Cardiac fibroblast (primary cell): ENCODE data around the gene ATXN7L1.

Experiments used
- DNase-seq, 2 donors: peaks; one replicate each; pipeline versions ENCODE4 v3.0.0 to v3.0.0-alpha.2; 2010; ENCODE audit warnings: low read depth in 2 of 2
- H3K4me3 ChIP-seq, 2 donors: replicated peaks in 1 of 2; 1 replicate in 1 of 2; 2 replicates in 1 of 2; pipeline ENCODE4 v1.5.1; 2011; ENCODE audit warnings: low read depth in 2 of 2, low read length in 2 of 2, mild to moderate bottlenecking in 2 of 2, moderate library complexity in 1 of 2
- TF ChIP-seq, protein P1 (sequence below): IDR thresholded peaks from one replicate; pipeline ENCODE4 v1.5.1; 2011; ENCODE audit warnings: low read depth, mild to moderate bottlenecking, low read length, inconsistent platforms

ATXN7L1 gene

DNA sequence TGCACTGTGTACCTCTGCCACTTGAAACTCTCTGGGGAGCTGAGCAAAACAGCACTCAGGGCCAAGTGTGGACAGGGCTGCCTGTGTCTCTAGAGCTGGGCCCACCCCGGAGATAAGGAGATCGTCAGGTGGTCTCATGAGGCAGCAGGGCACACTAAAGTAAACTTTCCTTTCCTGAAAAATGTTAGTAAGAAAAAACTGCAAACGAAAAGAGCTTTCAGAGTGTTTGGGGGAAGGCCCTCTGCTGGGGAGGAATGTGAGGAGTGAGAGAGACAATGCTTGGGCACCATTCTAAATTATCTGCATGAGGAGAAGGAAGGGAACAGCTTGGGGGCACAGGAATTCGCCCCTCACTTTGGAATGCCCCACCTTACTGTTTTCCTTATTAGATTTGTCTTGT, 127.7 kb downstream of the ATXN7L1 start:
- no peak for DNase-seq
- TF ChIP-seq, protein P1, sequence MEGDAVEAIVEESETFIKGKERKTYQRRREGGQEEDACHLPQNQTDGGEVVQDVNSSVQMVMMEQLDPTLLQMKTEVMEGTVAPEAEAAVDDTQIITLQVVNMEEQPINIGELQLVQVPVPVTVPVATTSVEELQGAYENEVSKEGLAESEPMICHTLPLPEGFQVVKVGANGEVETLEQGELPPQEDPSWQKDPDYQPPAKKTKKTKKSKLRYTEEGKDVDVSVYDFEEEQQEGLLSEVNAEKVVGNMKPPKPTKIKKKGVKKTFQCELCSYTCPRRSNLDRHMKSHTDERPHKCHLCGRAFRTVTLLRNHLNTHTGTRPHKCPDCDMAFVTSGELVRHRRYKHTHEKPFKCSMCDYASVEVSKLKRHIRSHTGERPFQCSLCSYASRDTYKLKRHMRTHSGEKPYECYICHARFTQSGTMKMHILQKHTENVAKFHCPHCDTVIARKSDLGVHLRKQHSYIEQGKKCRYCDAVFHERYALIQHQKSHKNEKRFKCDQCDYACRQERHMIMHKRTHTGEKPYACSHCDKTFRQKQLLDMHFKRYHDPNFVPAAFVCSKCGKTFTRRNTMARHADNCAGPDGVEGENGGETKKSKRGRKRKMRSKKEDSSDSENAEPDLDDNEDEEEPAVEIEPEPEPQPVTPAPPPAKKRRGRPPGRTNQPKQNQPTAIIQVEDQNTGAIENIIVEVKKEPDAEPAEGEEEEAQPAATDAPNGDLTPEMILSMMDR = no peak
- H3K4me3 ChIP-seq = no peak overlapping the region

GRCh38 chr7:105745681-105746330, 130.6 kb downstream of the ATXN7L1 start:
- H3K4me3 ChIP-seq = no peak overlapping the region
- no peak for DNase-seq
- TF ChIP-seq, protein P1 = no peak

- no peak overlapping the region for H3K4me3 ChIP-seq
- no peak for DNase-seq
- TF ChIP-seq, protein P1 = no peak
These were observed 132.1 kb downstream of the ATXN7L1 start for GRCh38 chr7:105744258-105744657.

DNA sequence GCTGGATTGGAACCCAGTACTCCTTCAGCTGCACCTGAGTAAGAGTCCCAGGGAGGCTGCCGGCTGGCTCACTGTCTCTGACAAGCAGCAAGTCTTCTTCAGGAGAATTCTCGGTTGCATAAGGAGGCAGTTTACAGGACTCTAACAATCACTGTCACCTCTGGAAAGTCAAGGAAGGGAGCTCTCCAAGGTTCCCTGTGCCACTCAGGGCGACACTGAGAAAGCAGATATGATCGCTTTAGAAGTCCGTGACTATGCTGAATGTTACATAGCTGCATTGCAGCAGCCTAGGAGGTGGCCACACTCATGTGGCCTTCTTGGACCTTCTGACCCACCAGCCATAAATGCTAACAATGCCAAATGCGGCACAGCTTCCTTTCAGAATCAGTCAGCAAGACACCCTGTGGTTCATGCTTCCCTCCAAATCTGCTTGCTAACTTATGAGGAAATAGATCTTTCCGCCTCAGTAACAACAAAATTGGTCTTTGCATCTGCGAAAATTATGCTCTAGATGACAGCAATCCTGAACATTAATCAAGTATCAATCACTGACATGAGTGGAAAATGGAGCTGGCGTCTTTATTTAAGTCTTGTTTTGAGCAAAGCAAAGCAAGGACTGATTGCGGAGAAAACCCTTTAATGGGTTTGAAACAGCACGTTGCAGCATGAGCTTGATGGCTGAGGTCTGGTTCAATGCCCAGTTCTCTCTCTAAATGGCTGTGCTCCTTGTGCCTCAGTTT, 132.9 kb downstream of the ATXN7L1 start:
- no peak for DNase-seq
- TF ChIP-seq, protein P1 = no peak
- H3K4me3 ChIP-seq = no peak overlapping the region

DNA sequence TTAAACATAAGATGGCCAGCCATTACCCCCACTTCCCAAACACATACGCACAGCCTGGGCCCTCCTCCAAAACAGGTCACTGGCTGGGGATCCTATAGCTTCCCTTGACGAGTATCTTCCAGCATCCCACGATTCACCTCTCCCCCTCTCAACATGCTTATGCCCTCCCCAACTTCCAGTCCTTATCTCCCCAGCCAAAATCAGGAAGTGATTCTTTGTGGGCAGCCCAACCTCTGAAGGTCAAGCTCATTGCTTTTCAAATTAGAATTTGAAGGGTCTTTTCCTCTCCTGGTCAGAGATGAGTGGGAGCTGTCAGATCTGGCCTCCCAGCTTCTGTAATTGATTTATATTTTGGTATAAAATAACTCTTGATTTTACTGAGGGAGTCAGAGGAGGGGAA, 133.6 kb downstream of the ATXN7L1 start:
- H3K4me3 ChIP-seq = no peak overlapping the region
- TF ChIP-seq, protein P1 = no peak
- no peak for DNase-seq

DNA sequence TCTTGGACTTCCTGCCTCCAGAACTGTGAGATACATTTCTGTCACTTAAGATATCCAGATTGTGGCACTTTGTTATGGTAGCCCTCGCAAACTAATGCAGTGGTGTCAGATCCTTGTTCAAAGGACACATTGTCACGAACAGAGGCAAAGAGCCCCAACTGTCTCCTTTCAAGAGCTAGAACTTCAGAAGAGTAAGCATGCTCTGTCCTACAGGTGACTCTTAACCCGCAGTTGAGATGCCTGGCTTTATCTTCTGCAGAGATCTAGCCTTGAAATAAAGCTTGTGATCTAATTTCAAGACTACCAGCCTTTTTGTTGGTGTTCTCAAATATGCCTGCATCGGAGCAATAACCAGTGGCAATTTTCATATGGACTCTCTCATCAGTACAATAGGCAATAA, 134.4 kb downstream of the ATXN7L1 start:
- no peak for DNase-seq
- TF ChIP-seq, protein P1 = no peak
- H3K4me3 ChIP-seq = no peak overlapping the region

DNA sequence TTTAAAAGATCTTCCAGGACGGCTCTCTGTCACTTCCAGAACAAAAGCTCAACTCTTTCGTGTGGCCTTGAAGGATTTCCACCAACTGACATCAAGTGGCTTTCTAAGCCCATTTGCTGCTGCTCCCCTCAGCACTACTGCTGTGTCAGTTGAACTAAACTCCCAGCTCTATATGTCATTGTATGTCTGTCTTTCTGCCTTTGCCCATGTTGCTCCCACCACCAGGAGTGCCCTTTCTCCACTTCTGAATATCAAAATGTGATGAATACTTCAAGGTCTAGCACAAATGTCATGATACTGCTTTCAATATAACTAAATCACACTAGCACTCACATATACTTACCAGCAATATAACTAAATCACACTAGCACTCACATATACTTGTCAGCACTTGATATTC, 138.3 kb downstream of the ATXN7L1 start:
- DNase-seq = no peak
- TF ChIP-seq, protein P1 = peak; percentile 7
- no peak overlapping the region for H3K4me3 ChIP-seq
